Limb (tissue), 2 donors: ENCODE measurements around the gene SCAF11.
"Not testable (repeated sequence)": the region's sequence is repeated elsewhere in the genome, so short reads cannot be mapped to it uniquely, and the experiment has no call there.

Experiments used
- DNase-seq, 2 donors: peaks; one replicate each; pipeline ENCODE4 v3.0.0-alpha.2; 2016; ENCODE audit errors: extremely low spot score in 2 of 2

SCAF11 gene

GRCh38 chr12:45990468-45991283 lies at the start of gene SCAF11:
Gene SCAF11 (minus strand): TSS chr12:45990574. CDS start chr12:45964167, 26,407 bp downstream.
- peak; percentile 99 to 100 for DNase-seq

- DNase-seq: not testable (repeated sequence)
Observed at GRCh38 chr12:46037066-46037465, 46.7 kb upstream of the SCAF11 start.

- no peak for DNase-seq
Observed at GRCh38 chr12:46027172-46027571, 36.8 kb upstream of the SCAF11 start.

- DNase-seq: no peak
Observed at GRCh38 chr12:46024099-46024498, 33.7 kb upstream of the SCAF11 start.

- DNase-seq: no peak
Observed at GRCh38 chr12:46020768-46021167, 30.4 kb upstream of the SCAF11 start.

- not testable (repeated sequence) for DNase-seq
Observed at GRCh38 chr12:46018712-46019111, 28.3 kb upstream of the SCAF11 start.

GRCh38 chr12:46017866-46018375 lies 27.5 kb upstream of the SCAF11 start:
- DNase-seq: not testable (repeated sequence)

- no peak for DNase-seq
Observed at GRCh38 chr12:46005823-46006222, 15.4 kb upstream of the SCAF11 start.

GRCh38 chr12:46005151-46005797 lies 14.9 kb upstream of the SCAF11 start:
- peak in 1 of 2 donors; percentile 6 for DNase-seq

GRCh38 chr12:46004715-46005114 lies 14.3 kb upstream of the SCAF11 start:
- no peak for DNase-seq

GRCh38 chr12:46000076-46000475 lies 9.7 kb upstream of the SCAF11 start:
- DNase-seq: not testable (repeated sequence)

- no peak for DNase-seq
Observed at GRCh38 chr12:45994736-45995135, 4.4 kb upstream of the SCAF11 start.

GRCh38 chr12:45991284-45992249 lies 1.2 kb upstream of the SCAF11 start:
- peak; percentile 51 to 78 for DNase-seq

GRCh38 chr12:45989721-45990467 lies 480 bp downstream of the SCAF11 start:
- peak; percentile 61 to 84 for DNase-seq

- no peak for DNase-seq
Observed at GRCh38 chr12:45989287-45989686, 1.1 kb downstream of the SCAF11 start.

GRCh38 chr12:45988264-45988663 lies 2.1 kb downstream of the SCAF11 start:
- no peak for DNase-seq

GRCh38 chr12:45987340-45987727 lies 3.0 kb downstream of the SCAF11 start:
- no peak for DNase-seq

- DNase-seq: no peak
Observed at GRCh38 chr12:45986641-45987339, 3.6 kb downstream of the SCAF11 start.

- no peak for DNase-seq
Observed at GRCh38 chr12:45981075-45981837, 9.1 kb downstream of the SCAF11 start.
